HCT116 (cell line): ENCODE data around the gene CNTN5. TPM values are rescaled to one million over a fixed set of nuclear protein-coding genes. Genes with fewer than 3 reads are reported as not detected.
A peak's percentile ranks its signal among the peaks of the same experiment; 100 is the strongest.

Experiments
- ATAC-seq: fragments of 200-7000 bp; cut with Tn5 transposase; 2 replicates; pipeline ENCODE4 v1.9.1; 2020; ENCODE audit warnings: mild to moderate bottlenecking, moderate library complexity
- BruUV-seq: library from RNA; stranded (reverse); fragments of 400-500 nt; replicated peaks from 2 replicates; lab custom pipeline; 2021; lab: Mats Ljungman, UMichigan
- CTCF ChIA-PET: fragments of 300-600 bp; sonication (Branson Sonifier 250); formaldehyde crosslinking; loops from one replicate; lab custom pipeline; 2021; ENCODE audit warnings: antibody characterized with exemption; lab: Charles Lee
- POLR2A ChIA-PET: fragments of 300-600, 350-600 bp; sonication (Branson Sonifier 250); formaldehyde crosslinking; loops from one replicate; lab custom pipeline; 2021; ENCODE audit warnings: antibody characterized with exemption; lab: Charles Lee
- RAD21 ChIA-PET, 2 experiments: fragments of 300-600 bp; sonication (Branson Sonifier 250); formaldehyde crosslinking; loops; one replicate each; lab custom pipeline; 2023; ENCODE audit warnings: low total read pairs in 2 of 2; ENCODE audit not compliant: uncharacterized antibody in 2 of 2, unreplicated experiment in 2 of 2, low non-redundant PET in 1 of 2; lab: Charles Lee
- DNase-seq: peaks from one replicate; pipeline ENCODE4 v3.0.0-alpha.2; 2010; ENCODE audit warnings: low read depth, low spot score
- H2AFZ ChIP-seq: fragments of 200-600 bp; shearing (Covaris generic), sonication (generic); 2 replicates; pipeline ENCODE4 v1.6.1; 2017; ENCODE audit warnings: low read depth, mixed run types, mixed read lengths, antibody characterized with exemption, low read length; ENCODE audit not compliant: poor library complexity, severe bottlenecking
- H3K27ac ChIP-seq: 2 replicates; pipeline ENCODE4 v1.5.1; 2012; ENCODE audit warnings: low read depth, low read length
- H3K27me3 ChIP-seq: fragments of 200-600 bp; sonication (generic); 2 replicates; pipeline ENCODE4 v1.6.1; 2016; ENCODE audit warnings: mixed run types, low read length, mixed read lengths; ENCODE audit not compliant: insufficient read depth
- H3K36me3 ChIP-seq, 2 experiments: fragments of 200-500 bp in 1 of 2; fragments of 200-600 bp in 1 of 2; sonication (Bioruptor generic) in 1 of 2; sonication (generic) in 1 of 2; 2 replicates each; pipeline versions ENCODE4 v1.5.1 to v1.6.1; 2014 to 2016; ENCODE audit warnings: low read length in 2 of 2, inconsistent platforms in 1 of 2, mixed read lengths in 1 of 2, mixed run types in 1 of 2; ENCODE audit not compliant: insufficient read depth in 2 of 2, control insufficient read depth in 1 of 2
- H3K4me1 ChIP-seq, 2 experiments: fragments of 200-600 bp in 1 of 2; sonication (generic) in 1 of 2; 2 replicates each; pipeline versions ENCODE4 v1.5.1 to v1.6.1; 2012 to 2017; ENCODE audit warnings: low read length in 2 of 2, inconsistent platforms in 1 of 2, mild to moderate bottlenecking in 1 of 2, mixed read lengths in 1 of 2, mixed run types in 1 of 2, moderate library complexity in 1 of 2; ENCODE audit not compliant: insufficient read depth in 2 of 2, control insufficient read depth in 1 of 2
- H3K4me2 ChIP-seq: fragments of 200-600 bp; sonication (generic); 2 replicates; pipeline ENCODE4 v1.6.1; 2017; ENCODE audit warnings: mixed run types, low read length, mixed read lengths
- H3K4me3 ChIP-seq, 2 experiments: fragments of 200-600 bp in 1 of 2; sonication (generic) in 1 of 2; replicated peaks in 1 of 2; 2 replicates each; pipeline ENCODE4 v1.5.1; 2011 to 2016; ENCODE audit warnings: low read length in 2 of 2, control low read depth in 1 of 2, low read depth in 1 of 2, mild to moderate bottlenecking in 1 of 2, mixed read lengths in 1 of 2, mixed run types in 1 of 2
- H3K79me2 ChIP-seq: fragments of 200-600 bp; sonication (generic); 2 replicates; pipeline ENCODE4 v1.6.1; 2017; ENCODE audit warnings: mild to moderate bottlenecking, mixed run types, low read length, moderate library complexity, mixed read lengths; ENCODE audit not compliant: insufficient read depth
- H3K9ac ChIP-seq: fragments of 200-600 bp; sonication (generic); 2 replicates; pipeline ENCODE4 v1.6.1; 2016; ENCODE audit warnings: low read length, mixed read lengths
- H3K9me2 ChIP-seq: fragments of 200-600 bp; sonication (generic), shearing (Covaris generic); 2 replicates; pipeline ENCODE4 v1.6.1; 2017; ENCODE audit warnings: mixed run types, mild to moderate bottlenecking, moderate library complexity; ENCODE audit not compliant: insufficient read depth
- H3K9me3 ChIP-seq, 2 experiments: fragments of 200-500 bp in 1 of 2; fragments of 200-600 bp in 1 of 2; sonication (Bioruptor generic) in 1 of 2; sonication (generic) in 1 of 2; 2 replicates each; pipeline ENCODE4 v1.6.1; 2014 to 2017; ENCODE audit warnings: low read length in 2 of 2, mixed read lengths in 2 of 2, inconsistent platforms in 1 of 2, low read depth in 1 of 2, mild to moderate bottlenecking in 1 of 2, mixed run types in 1 of 2, moderate library complexity in 1 of 2; ENCODE audit not compliant: control insufficient read depth in 1 of 2, insufficient read depth in 1 of 2
- H4K20me1 ChIP-seq: fragments of 200-600 bp; sonication (generic), shearing (Covaris generic); 2 replicates; pipeline ENCODE4 v1.6.1; 2017; ENCODE audit warnings: mixed run types, mild to moderate bottlenecking, moderate library complexity; ENCODE audit not compliant: insufficient read depth
- ATF3 ChIP-seq: IDR thresholded peaks from 2 replicates; pipeline ENCODE4 v1.6.1; 2012
- CEBPB ChIP-seq: IDR thresholded peaks from 2 replicates; pipeline ENCODE4 v1.6.1; 2012; ENCODE audit warnings: low read depth
- CTCF ChIP-seq, 3 experiments: fragments of 200-600 bp in 1 of 3; sonication (generic) in 1 of 3; IDR thresholded peaks in 2 of 3; conservative IDR thresholded peaks in 1 of 3; 2 replicates each; pipeline ENCODE4 v1.5.1; 2012 to 2017; ENCODE audit warnings: low read depth in 2 of 3, low read length in 2 of 3, antibody characterized with exemption in 1 of 3, borderline replicate concordance in 1 of 3, control low read depth in 1 of 3, mild to moderate bottlenecking in 1 of 3, mixed read lengths in 1 of 3, mixed run types in 1 of 3, moderate library complexity in 1 of 3; ENCODE audit not compliant: insufficient read depth in 1 of 3
- EGR1 ChIP-seq: IDR thresholded peaks from 2 replicates; pipeline ENCODE4 v1.6.1; 2012; ENCODE audit warnings: low read depth
- ELF1 ChIP-seq: IDR thresholded peaks from 2 replicates; pipeline ENCODE4 v1.6.1; 2012; ENCODE audit warnings: low read depth, borderline replicate concordance
- EZH2 ChIP-seq: fragments of 200-600 bp; sonication (generic); IDR thresholded peaks from 2 replicates; pipeline ENCODE4 v1.6.1; 2017; ENCODE audit warnings: antibody characterized with exemption, mixed run types
- EZH2phosphoT487 ChIP-seq: fragments of 200-600 bp; IDR thresholded peaks from 2 replicates; pipeline ENCODE4 v1.6.1; 2018; ENCODE audit warnings: antibody characterized with exemption, borderline replicate concordance
- FOSL1 ChIP-seq: IDR thresholded peaks from 2 replicates; pipeline ENCODE4 v1.6.1; 2012; ENCODE audit warnings: low read depth
- MAX ChIP-seq: IDR thresholded peaks from 2 replicates; pipeline ENCODE4 v1.6.1; 2012
- POLR2A ChIP-seq: IDR thresholded peaks from 2 replicates; pipeline ENCODE4 v1.7.0; 2011; ENCODE audit warnings: borderline replicate concordance; ENCODE audit not compliant: insufficient read depth, insufficient read length; ENCODE audit errors: extremely low read depth
- POLR2AphosphoS5 ChIP-seq: IDR thresholded peaks from 2 replicates; pipeline ENCODE4 v1.6.1; 2011; ENCODE audit warnings: mild to moderate bottlenecking, low read depth, low read length, moderate library complexity
- RAD21 ChIP-seq: IDR thresholded peaks from 2 replicates; pipeline ENCODE4 v1.6.1; 2012; ENCODE audit warnings: low read depth, mild to moderate bottlenecking
- SIN3A ChIP-seq: IDR thresholded peaks from 2 replicates; pipeline ENCODE4 v1.6.1; 2012; ENCODE audit warnings: low read depth
- SP1 ChIP-seq: IDR thresholded peaks from 2 replicates; pipeline ENCODE4 v1.6.1; 2012; ENCODE audit warnings: low read depth
- SRF ChIP-seq: IDR thresholded peaks from 2 replicates; pipeline ENCODE4 v1.6.1; 2012; ENCODE audit warnings: low read depth
- YY1 ChIP-seq: IDR thresholded peaks from 2 replicates; pipeline ENCODE4 v1.6.1; 2011; ENCODE audit warnings: low read length, low read depth, moderate library complexity, mild to moderate bottlenecking; ENCODE audit not compliant: insufficient replicate concordance; ENCODE audit errors: extremely low read depth
- ZNF274 ChIP-seq: fragments of 200-500 bp; sonication (Bioruptor generic); IDR thresholded peaks from 2 replicates; pipeline ENCODE4 v1.6.1; 2014; ENCODE audit warnings: mild to moderate bottlenecking, low read depth, low read length, inconsistent platforms
- intact Hi-C: fragments of 100-400 bp; cut with micrococcal nuclease; formaldehyde crosslinking; loops from 2 replicates; pipeline ENCODE4 v1.10.0; 2022
- total RNA-seq: library from RNA; stranded (reverse); gene quantifications from one replicate; pipeline ENCODE4 v1.2.1, GENCODE V29; 2021; ENCODE audit not compliant: unreplicated experiment

The CNTN5 gene
- total RNA-seq, 1 experiment from 2014 or later = not detected

DNA sequence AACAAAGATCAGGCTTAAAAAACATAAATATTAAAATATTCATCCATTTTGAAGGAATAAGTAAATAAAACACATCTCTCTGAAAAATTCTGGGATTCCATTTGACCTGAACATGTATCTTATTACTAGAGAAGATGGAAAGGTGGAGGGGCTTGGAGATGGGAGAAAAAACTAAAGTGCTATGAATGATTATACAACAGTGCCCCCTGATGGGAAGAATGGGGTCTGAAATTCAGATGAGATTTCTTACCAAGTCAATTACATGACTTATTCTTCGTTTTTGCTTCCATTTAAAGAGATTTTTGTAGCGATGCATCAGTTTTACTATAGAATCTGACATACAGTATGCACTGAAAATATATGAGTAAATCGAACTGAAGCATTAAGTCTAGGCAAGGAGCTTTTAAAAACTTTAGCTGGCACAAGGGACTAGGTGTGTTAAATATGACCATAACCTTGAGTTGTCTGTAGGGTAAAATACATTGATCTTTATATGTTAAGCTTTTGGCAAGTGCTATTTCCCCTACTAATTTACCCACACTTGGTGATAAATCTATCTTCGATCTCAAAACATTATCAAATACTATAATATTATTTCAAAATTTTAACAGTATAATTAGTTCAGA, 718.8 kb downstream of the CNTN5 start:
- DNase-seq (no peak), ATAC-seq (no peak)
- Histone ChIP-seq H4K20me1 (no peaks in the 10 kb centered on the region), H3K4me1 (no peaks in the 10 kb centered on the region), H2AFZ (no peak overlapping the region), H3K4me3 (no peak overlapping the region), H3K36me3 (no peaks in the 10 kb centered on the region), H3K9me2 (no peaks in the 10 kb centered on the region), H3K79me2 (no peaks in the 10 kb centered on the region), H3K27me3 (no peaks in the 10 kb centered on the region), H3K4me2 (no peak overlapping the region), H3K9ac (no peak overlapping the region), H3K27ac (no peak overlapping the region), H3K9me3 (peaks cover 4 to 5% of the 10 kb centered on the region in 2 experiments; a peak in 2 of 4 replicates)
- intact Hi-C loops = no loop called here
- ChIA-PET RAD21 (no interaction called here), CTCF (no interaction called here), POLR2A (no interaction called here)
- BruUV-seq = no TSS peak
- TF ChIP-seq ZNF274 (no peak), FOSL1 (no peak), SIN3A (no peak), EZH2 (no peak), RAD21 (0 out of 2 replicates have a peak, but pooled peaks have one; percentile 24), EZH2phosphoT487 (no peak), CTCF (IDR thresholded peaks at IDR 0.05 in 2 of 3, conservative IDR thresholded peaks at IDR 0.05 in 1 of 3; ENCODE audit: borderline replicate concordance in 1 of 3, insufficient read depth in 1 of 3, low read depth in 2 of 3, low read length in 2 of 3) (peak in 2 of 3 experiments; percentile 16 to 47; a peak in 3 of 6 replicates)

DNA sequence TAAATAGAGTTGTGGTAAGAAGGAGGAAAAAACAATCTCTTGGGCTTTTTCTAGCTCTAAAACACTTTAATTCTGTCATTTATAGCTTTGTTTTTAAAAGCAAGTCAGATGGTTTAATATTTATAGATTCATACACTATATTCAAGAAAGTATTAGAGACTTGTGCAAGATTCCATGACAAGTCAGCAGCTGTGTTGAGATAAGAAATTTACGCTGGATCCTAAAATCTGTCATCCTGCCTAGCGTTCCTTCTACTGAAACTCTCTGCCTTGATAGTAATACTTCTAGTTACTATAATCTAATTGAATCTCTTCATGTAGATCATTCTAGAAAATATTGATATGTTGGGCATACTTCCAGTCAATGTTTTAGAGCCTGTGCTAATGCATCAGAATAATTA, 721.8 kb downstream of the CNTN5 start:
- Histone ChIP-seq H4K20me1 (no peaks in the 10 kb centered on the region), H3K4me2 (no peak overlapping the region), H3K79me2 (no peaks in the 10 kb centered on the region), H3K4me1 (no peaks in the 10 kb centered on the region), H3K9me3 (peaks cover 3 to 4% of the 10 kb centered on the region in 2 experiments; a peak in 2 of 4 replicates), H3K4me3 (no peak overlapping the region), H3K9ac (no peak overlapping the region), H2AFZ (no peak overlapping the region), H3K36me3 (no peaks in the 10 kb centered on the region), H3K27me3 (no peaks in the 10 kb centered on the region), H3K27ac (no peak overlapping the region), H3K9me2 (no peaks in the 10 kb centered on the region)
- CTCF ChIA-PET = no interaction called here
- RAD21 ChIA-PET = no interaction called here
- intact Hi-C loops = no loop called here
- POLR2A ChIA-PET = no interaction called here
- no TSS peak for BruUV-seq
- DNase-seq (no peak), ATAC-seq (no peak)
- no peak for TF ChIP-seq SIN3A
- TF ChIP-seq SRF = no peak
- TF ChIP-seq CEBPB = no peak
- no peak for TF ChIP-seq YY1
- TF ChIP-seq SP1 = no peak
- TF ChIP-seq POLR2AphosphoS5 = no peak
- TF ChIP-seq ELF1 = no peak
- no peak for TF ChIP-seq ZNF274
- no peak for TF ChIP-seq ATF3
- TF ChIP-seq EGR1 = no peak
- no peak for TF ChIP-seq MAX
- TF ChIP-seq POLR2A = no peak
